Suppressor macrophage treated with lipopolysaccharide for 1 hour (primary cell): ENCODE data around the gene NOXA1.

Experiments
- DNase-seq, 3 donors: peaks; one replicate each; pipeline ENCODE4 v3.0.0-alpha.2; 2020 to 2022

NOXA1 gene

DNA sequence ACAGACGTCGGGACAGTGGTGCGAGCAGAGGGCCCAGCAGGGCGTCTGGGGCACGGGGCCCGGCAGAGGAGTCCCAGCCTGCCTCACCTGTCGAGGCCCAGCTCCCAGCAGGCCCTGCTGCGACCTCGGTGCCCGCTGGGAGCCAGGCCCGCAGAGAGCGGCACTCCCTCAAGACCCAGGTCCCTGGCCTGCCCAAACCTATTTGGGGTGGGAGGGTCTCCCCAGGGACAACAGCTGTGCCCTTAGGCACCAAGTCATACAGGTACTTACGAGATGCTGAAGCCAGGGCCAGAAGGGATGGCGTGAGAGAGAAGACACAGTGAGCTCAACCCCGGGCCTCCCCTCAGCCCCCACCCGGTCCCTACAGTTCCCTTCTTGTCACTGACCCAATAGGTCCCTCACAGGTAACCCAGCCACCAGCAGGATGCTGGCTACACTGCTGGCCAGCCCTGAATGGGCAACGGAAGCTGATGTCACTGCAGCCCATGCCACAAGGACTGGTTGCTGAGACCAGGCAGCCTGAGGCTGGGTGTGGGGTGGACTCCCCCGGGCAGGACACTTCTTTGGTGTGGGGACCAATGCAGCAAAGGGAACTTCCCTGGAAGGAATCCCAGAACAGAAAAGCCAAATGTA, 32.3 kb downstream of the NOXA1 start:
- no peak for DNase-seq

DNA sequence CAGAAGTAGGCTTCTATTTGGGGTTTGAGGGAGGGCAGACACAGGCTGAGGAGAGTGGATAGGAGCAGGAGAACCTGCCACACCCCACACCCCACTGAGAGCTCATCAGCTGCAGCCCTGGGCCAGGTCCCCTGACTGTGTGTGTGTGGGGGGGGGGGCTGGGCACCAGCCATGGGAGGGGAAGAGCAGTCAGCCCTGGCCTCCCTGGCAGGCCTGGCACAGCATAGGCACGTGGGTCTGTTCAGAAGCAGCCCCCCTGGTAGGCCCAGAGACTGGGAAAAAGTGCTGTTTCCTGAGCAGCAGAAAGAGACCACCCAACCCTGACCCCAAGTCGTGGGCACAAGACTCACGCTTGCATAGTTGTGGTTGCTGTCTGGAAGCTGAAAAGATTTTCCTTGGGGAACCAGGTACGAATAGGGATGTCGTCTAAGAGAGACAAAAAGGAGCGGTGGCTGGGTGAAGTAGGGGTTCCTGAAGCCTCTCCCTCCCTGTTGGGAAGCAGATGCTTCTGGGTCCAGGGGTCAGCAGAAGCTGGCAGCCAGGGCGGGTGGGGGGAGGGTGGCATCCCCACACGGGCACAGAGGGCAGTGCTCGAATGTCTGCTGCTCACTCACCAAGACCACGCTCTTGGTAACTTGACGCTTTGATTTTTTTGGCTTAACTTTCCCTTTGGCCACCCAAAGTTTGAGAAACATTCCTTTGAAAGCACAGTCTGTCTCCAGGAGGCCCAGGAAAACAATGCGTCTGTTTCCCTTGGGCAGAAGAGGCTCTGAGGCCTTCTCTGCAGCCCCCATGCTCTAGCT, 33.1 kb downstream of the NOXA1 start:
- no peak for DNase-seq

GRCh38 chr9:137456864-137457405, 33.7 kb downstream of the NOXA1 start:
- no peak for DNase-seq

DNA sequence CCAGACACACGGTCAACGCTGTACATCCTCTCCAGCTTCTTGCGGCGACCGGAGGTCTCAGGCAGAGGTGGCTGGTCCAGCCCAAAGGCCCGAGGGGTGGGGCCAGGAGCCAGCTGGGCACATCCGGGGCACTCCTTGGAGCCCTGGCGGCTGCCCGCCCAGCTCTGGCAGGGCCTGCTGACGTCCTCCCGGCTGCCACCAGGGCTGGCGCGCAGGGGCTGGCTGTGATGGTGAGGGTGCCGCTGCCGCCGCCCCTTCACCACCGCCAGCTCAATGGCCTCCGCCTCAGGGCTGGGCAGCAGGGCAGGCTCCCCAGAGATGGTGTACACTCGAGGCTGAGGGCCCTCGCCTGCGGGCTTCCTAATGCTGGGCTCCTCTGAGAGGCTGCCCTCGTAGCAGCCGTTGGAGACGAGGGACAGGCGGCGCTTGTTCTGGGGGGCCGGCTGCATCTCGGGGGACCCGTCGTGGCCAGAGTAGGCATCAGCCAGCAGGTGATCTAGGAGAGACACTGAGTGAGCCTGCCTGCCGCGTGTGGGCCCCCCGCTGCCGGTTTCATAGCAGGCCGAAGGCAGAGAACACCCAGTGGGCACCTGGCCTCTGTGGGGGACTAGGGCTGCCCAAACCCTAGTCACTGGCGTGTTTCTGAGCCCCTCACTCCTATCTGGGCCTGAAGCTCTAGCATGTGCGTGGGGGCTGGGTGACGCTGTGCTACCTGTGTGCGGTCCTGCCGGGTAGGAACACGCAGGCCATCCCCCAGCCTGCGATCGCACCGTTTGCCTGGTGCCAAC, 34.4 kb downstream of the NOXA1 start:
- DNase-seq = no peak

DNA sequence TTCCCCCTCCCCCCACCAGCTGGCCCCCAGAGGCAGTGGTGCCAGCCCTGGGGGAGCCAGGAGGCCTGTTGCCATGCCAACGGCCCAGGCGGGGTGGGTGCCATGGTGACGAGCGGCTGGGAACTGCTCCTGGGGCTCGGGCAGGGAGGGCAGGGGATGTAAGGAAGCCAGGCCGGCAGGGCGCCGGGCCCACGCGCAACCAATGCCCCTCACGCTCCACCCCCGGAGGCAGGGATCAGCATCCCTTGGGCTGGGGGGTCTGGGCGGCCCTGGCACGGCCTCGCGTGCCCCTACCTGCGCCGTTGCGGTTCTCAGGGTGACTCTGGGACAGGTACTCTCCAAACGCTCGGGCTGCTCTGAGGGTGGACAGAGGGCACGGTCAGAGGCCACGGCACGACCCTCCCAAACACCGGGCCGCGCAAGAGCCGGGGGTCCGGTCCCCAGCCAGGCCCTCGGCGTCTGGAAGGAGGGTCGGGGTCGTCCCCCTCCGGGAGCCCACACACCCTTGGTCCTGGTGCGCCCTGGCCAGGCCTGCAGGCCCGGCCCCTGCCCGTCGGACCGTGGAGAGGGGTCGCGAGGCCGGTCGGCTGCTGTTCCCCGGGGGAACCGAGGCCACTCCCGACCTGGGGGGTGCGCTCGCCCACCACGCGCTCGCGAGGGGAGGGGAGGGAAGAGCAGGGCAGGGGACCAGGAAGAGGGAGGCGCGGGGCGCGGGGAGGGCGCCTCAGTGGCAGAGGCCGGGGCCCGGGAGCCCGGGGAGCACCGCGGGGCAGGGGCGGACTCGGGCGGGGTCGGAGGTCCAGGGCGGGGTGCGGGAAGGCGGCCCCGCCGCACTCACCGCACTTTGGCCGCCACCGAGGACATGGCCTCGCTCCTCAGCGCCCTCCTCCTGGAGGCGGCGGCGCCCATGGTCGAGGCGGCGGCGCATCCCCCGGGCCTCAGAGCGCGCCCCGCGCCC, 35.3 kb downstream of the NOXA1 start:
- DNase-seq = peak in 1 of 3 donors; percentile 32

- DNase-seq = peak; percentile 96 to 100 (median 99)
These were observed 36.0 kb downstream of the NOXA1 start, which contains the start of gene NSMF for GRCh38 chr9:137459152-137459600. NSMF (minus strand) TSS chr9:137459334; CDS start chr9:137459102, 232 bp downstream.

GRCh38 chr9:137459601-137460362, 36.6 kb downstream of the NOXA1 start:
- DNase-seq = no peak

- no peak for DNase-seq
These were observed 37.4 kb downstream of the NOXA1 start for GRCh38 chr9:137460363-137461315.

GRCh38 chr9:137461316-137461662, 38.1 kb downstream of the NOXA1 start:
- no peak for DNase-seq

GRCh38 chr9:137461663-137462395, 38.6 kb downstream of the NOXA1 start:
- peak; percentile 93 to 97 (median 96) for DNase-seq

- DNase-seq = no peak
These were observed 39.3 kb downstream of the NOXA1 start for GRCh38 chr9:137462396-137462985.

GRCh38 chr9:137462986-137463930, 40.1 kb downstream of the NOXA1 start:
- DNase-seq = no peak

DNA sequence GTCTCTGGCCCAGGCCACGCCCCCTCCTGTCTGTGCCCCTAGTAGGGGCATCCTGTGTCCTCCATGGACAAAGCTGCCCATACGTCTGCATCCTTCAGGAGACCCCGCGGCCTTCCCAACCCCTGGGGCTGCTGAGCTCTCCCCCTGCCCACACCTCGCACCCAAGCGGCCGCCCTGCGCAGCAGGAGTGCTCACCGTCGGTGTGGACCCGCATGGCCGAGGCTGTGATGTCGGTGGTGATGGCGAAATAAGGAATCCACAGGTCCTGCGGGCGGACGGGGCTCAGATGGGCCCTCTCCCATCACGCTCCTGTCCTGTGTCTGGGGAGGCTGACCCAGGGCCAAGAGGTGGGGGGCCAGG, 40.7 kb downstream of the NOXA1 start:
- no peak for DNase-seq

- DNase-seq = no peak
These were observed 41.3 kb downstream of the NOXA1 start for GRCh38 chr9:137464291-137464999.

DNA sequence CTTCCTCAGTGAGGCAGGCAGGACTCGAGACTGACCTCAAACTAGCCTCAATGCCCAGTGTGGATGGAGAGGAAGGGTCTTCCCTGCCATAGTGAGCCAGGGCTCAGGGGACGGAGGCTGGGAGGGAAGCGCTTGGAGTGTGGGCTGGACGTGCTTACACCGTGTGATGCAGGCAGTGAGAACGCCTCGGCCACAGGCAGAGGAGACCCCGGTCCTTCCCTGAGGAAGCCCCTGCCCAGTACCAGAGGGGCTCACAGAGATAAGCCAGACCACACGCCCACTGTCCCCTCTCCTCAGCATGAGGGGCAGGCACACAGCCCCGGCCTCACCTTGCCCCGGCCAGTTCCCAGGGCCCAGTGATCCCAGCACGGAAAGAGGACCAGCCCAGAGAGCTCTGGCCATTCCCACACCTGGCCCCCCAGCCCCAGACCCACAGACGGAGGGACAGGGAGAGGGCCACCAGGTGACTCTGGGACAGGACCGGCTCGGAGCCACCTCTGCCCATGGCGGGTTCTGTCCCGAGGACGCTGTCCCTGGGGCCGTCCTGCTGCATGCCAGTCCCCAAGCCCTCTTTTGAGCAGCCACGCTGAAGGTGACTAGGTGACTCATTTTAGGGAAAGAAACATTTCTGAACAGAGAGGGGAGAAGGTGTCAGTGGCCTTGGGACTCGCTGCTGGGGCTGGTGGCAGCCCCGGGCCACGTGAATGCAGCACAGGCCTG, 42.0 kb downstream of the NOXA1 start:
- DNase-seq = no peak

DNA sequence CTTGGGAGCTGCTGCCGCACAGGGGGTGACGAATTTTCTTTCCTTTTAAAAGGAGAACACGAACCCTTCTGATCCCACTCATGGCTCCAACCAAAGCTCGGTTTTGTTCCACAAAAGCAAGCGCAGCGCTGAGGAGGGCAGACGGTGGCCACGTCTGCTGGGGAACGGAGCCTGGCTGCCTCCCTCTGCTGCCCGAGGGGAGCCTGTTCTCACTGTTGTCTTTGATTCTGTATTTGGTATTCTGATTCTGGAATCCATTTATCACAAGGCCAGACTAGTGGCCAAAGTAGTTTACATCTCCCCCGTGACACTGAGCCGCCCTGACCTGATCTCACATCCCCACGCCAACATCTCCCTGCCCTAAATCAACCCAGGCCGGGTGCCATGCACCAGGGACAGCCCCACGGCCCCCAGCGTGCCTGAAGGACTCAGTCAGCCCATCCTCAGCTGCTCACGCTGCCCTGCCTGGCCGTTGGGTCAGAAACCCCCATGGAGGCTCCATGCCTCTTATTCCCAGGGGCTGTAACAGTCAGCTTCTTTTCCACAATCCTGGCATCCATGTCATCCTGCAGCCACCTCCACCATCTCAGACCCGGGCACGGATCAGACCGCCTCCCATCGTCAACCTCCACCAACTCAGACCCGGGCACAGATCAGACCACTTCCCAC, 42.7 kb downstream of the NOXA1 start:
- no peak for DNase-seq
